ENCODE data around the gene ERN1. TPM values are rescaled to one million over a fixed set of nuclear protein-coding genes. Genes with fewer than 3 reads are reported as not detected.

ERN1 gene
- total and polyA plus RNA-seq, 2 donors from 2014 or later, result 2.8 to 37.0 TPM

DNA sequence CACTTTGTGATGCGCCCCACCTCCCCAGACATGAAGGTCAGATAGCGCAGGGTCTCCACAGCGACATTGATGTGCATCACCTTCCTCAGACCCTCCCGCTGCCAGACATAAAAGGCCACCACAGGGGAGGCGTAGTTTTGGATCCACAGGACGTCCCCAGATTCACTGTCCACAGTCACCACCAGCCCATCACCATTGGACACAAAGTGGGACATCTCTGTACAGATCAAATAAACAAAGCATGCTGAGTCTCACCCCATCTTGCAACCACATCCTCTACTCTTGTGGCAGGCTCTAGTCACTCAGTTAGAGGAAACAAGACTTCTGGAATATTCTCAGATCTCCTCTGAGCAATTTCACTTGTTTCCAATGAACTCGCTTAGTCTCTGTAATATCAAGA, 63.2 kb downstream of the ERN1 start:
- H3K27me3 ChIP-seq (ENCODE audit: control insufficient read depth, insufficient read depth, low read length), result no peaks in the 10 kb centered on the region
- DNase-seq, result no peak
- no peak overlapping the region for H3K4me3 ChIP-seq (ENCODE audit: low read length in 3 of 3)

DNA sequence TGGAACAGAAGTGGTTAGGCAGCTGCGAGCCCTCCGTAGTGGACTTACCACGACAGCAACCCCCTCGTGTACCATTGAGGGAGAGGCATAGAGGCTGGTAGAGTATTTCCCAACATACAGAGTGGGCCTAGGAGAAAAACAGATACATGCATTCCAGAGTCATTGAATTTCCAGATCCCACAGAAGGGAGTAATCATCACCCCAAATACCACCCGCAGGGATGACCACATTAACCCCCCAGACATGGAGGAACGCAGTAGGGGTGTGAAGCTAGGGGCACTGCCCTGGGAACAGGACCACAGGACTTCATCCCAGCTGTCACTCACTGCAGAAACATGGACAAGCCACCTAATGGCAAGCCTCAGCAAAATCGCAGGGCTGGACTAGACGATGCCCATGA, 64.8 kb downstream of the ERN1 start:
- H3K9ac ChIP-seq (ENCODE audit: low read length in 3 of 3), result no peak overlapping the region
- H3K27me3 ChIP-seq (ENCODE audit: control insufficient read depth, insufficient read depth, low read length), result no peaks in the 10 kb centered on the region
- peaks cover 0 to 22% (median 17%) of the 10 kb centered on the region in 3 donors for H3K36me3 ChIP-seq (ENCODE audit: control insufficient read depth in 2 of 3, insufficient read depth in 3 of 3, low read length in 3 of 3)

More for the DNA sequence above, 63.2 kb downstream of the ERN1 start:
- no peak for FAIRE-seq
- intact Hi-C loops (cut with DNase I), result loop anchor here (10.0 kb wide), 1 partner anchor 68 kb away; the partner anchor contains the start of gene ERN1
- TF ChIP-seq CTCF (IDR thresholded peaks at IDR 0.05; ENCODE audit: borderline replicate concordance, extremely low read depth, insufficient read depth), result no peak
- Histone ChIP-seq H3K9ac (ENCODE audit: low read length in 3 of 3) (no peak overlapping the region), H3K27ac (ENCODE audit: low read depth in 2 of 2, low read length in 2 of 2) (no peak overlapping the region), H3K9me3 (ENCODE audit: control insufficient read depth in 2 of 3, insufficient read depth in 1 of 3, low read length in 3 of 3) (peaks cover 0 to 8% (median 0%) of the 10 kb centered on the region in 3 donors), H3K4me1 (ENCODE audit: control insufficient read depth in 2 of 3, insufficient read depth in 2 of 3, low read depth in 1 of 3, low read length in 3 of 3) (peaks cover 0 to 2% (median 0%) of the 10 kb centered on the region in 3 donors), H3K36me3 (ENCODE audit: control insufficient read depth in 2 of 3, insufficient read depth in 3 of 3, low read length in 3 of 3) (peaks cover 0 to 25% (median 19%) of the 10 kb centered on the region in 3 donors)

GRCh38 chr17:64064331-64064730, 65.6 kb downstream of the ERN1 start:
- intact Hi-C loops (cut with DNase I), result loop anchor here (10.0 kb wide), 1 partner anchor 70 kb away; the partner anchor contains the start of gene ERN1
- no peak for TF ChIP-seq CTCF (IDR thresholded peaks at IDR 0.05; ENCODE audit: borderline replicate concordance, extremely low read depth, insufficient read depth)
- Histone ChIP-seq H3K9ac (ENCODE audit: low read length in 3 of 3) (no peak overlapping the region), H3K4me3 (ENCODE audit: low read length in 3 of 3) (no peak overlapping the region), H3K27ac (ENCODE audit: low read depth in 2 of 2, low read length in 2 of 2) (no peak overlapping the region), H3K4me1 (ENCODE audit: control insufficient read depth in 2 of 3, insufficient read depth in 2 of 3, low read depth in 1 of 3, low read length in 3 of 3) (peaks cover 0 to 2% (median 0%) of the 10 kb centered on the region in 3 donors), H3K27me3 (ENCODE audit: control insufficient read depth, insufficient read depth, low read length) (no peaks in the 10 kb centered on the region), H3K9me3 (ENCODE audit: control insufficient read depth in 2 of 3, insufficient read depth in 1 of 3, low read length in 3 of 3) (peaks cover 0 to 2% (median 0%) of the 10 kb centered on the region in 3 donors), H3K36me3 (ENCODE audit: control insufficient read depth in 2 of 3, insufficient read depth in 3 of 3, low read length in 3 of 3) (peaks cover 0 to 14% (median 13%) of the 10 kb centered on the region in 3 donors)
- no peak for FAIRE-seq
- DNase-seq, result no peak

More for the DNA sequence above, 64.8 kb downstream of the ERN1 start:
- intact Hi-C loops (cut with DNase I), result loop anchor here (10.0 kb wide), 1 partner anchor 70 kb away; the partner anchor contains the start of gene ERN1
- no peak overlapping the region for H3K4me3 ChIP-seq (ENCODE audit: low read length in 3 of 3)
- FAIRE-seq (no peak), DNase-seq (no peak)
- peaks cover 0 to 8% (median 0%) of the 10 kb centered on the region in 3 donors for H3K9me3 ChIP-seq (ENCODE audit: control insufficient read depth in 2 of 3, insufficient read depth in 1 of 3, low read length in 3 of 3)
- no peak overlapping the region for H3K27ac ChIP-seq (ENCODE audit: low read depth in 2 of 2, low read length in 2 of 2)
- TF ChIP-seq CTCF (IDR thresholded peaks at IDR 0.05; ENCODE audit: borderline replicate concordance, extremely low read depth, insufficient read depth), result no peak
- peaks cover 0 to 2% (median 0%) of the 10 kb centered on the region in 3 donors for H3K4me1 ChIP-seq (ENCODE audit: control insufficient read depth in 2 of 3, insufficient read depth in 2 of 3, low read depth in 1 of 3, low read length in 3 of 3)
